Measurements from ENCODE around the gene CACNG6.

The CACNG6 gene

DNA sequence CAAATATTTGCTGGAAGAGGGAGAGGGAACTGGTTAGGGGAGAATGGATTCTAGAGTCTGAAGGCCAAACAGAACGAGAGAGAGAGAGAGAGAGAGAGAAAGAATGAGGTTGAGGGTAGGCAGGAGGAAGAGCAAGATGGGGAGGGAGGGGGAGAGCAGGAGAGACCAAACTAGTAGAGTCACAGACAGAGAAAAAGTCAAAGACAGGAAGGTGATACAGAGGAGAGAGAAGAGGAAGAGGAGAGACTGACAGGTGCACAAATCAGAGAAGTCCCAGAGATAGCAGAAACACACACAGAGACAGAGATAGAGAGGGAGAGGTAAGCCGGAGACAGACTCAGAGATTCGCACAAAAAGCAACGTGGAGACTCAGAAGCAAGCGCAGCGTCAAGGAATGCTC, 5.6 kb upstream of the CACNG6 start:
- Histone ChIP-seq H3K36me3 (ENCODE audit: insufficient read depth, low read length) (no peaks in the 10 kb centered on the region), H3K79me2 (ENCODE audit: insufficient read depth, low read length) (no peaks in the 10 kb centered on the region), H3K9me3 (ENCODE audit: insufficient read depth, low read length, severe bottlenecking) (no peaks in the 10 kb centered on the region), H3K9ac (ENCODE audit: low read depth, low read length) (no peak overlapping the region), H4K20me1 (ENCODE audit: insufficient read depth, low read length) (no peaks in the 10 kb centered on the region), H2AFZ (ENCODE audit: low read depth, low read length) (no peak overlapping the region), H3K4me1 (ENCODE audit: insufficient read depth, low read length) (no peaks in the 10 kb centered on the region), H3K4me3 (ENCODE audit: low read depth in 1 of 2, low read length in 2 of 2) (no peak overlapping the region), H3K4me2 (ENCODE audit: insufficient read depth, low read length) (no peak overlapping the region), H3K27ac (ENCODE audit: low read length) (no peak overlapping the region), H3K27me3 (ENCODE audit: insufficient read depth, low read length, poor library complexity) (no peaks in the 10 kb centered on the region)
- ATAC-seq (ENCODE audit: insufficient read depth, low read depth) = no peak
- no peak for DNase-seq
- TF ChIP-seq, protein P1, sequence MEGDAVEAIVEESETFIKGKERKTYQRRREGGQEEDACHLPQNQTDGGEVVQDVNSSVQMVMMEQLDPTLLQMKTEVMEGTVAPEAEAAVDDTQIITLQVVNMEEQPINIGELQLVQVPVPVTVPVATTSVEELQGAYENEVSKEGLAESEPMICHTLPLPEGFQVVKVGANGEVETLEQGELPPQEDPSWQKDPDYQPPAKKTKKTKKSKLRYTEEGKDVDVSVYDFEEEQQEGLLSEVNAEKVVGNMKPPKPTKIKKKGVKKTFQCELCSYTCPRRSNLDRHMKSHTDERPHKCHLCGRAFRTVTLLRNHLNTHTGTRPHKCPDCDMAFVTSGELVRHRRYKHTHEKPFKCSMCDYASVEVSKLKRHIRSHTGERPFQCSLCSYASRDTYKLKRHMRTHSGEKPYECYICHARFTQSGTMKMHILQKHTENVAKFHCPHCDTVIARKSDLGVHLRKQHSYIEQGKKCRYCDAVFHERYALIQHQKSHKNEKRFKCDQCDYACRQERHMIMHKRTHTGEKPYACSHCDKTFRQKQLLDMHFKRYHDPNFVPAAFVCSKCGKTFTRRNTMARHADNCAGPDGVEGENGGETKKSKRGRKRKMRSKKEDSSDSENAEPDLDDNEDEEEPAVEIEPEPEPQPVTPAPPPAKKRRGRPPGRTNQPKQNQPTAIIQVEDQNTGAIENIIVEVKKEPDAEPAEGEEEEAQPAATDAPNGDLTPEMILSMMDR (IDR thresholded peaks at IDR 0.05; ENCODE audit: borderline replicate concordance, extremely low read depth, low read length, poor library complexity, severe bottlenecking) = no peak
- no peak for TF ChIP-seq EZH2 (IDR thresholded peaks at IDR 0.05; ENCODE audit: borderline replicate concordance, low read depth, low read length, severe bottlenecking)

DNA sequence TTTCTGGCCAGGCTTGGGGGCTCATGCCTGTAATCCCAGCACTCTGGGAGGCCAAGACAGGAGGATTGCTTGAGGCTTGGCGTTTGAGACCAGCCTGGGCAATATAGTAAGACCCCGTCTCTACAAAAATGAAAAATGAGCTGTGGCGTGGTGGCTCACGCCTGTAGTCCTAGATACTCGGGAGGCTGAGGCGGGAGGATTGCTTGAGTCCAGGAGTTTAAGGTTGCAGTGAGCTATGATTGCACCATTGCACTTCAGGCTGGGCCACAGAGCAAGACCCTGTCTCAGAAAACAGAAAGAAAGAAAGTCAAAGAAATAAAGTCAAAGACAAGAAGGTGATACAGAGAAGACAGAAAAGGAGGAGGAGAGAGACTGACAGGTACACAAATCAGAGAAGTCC, 2.5 kb upstream of the CACNG6 start:
- no peak overlapping the region for H2AFZ ChIP-seq (ENCODE audit: low read depth, low read length)
- no peak overlapping the region for H3K27ac ChIP-seq (ENCODE audit: low read length)
- H3K79me2 ChIP-seq (ENCODE audit: insufficient read depth, low read length) = no peaks in the 10 kb centered on the region
- ATAC-seq (ENCODE audit: insufficient read depth, low read depth) = no peak
- no peaks in the 10 kb centered on the region for H3K27me3 ChIP-seq (ENCODE audit: insufficient read depth, low read length, poor library complexity)
- H4K20me1 ChIP-seq (ENCODE audit: insufficient read depth, low read length) = no peaks in the 10 kb centered on the region
- no peak overlapping the region for H3K4me3 ChIP-seq (ENCODE audit: low read depth in 1 of 2, low read length in 2 of 2)
- H3K9ac ChIP-seq (ENCODE audit: low read depth, low read length) = no peak overlapping the region
- H3K4me1 ChIP-seq (ENCODE audit: insufficient read depth, low read length) = no peaks in the 10 kb centered on the region
- H3K9me3 ChIP-seq (ENCODE audit: insufficient read depth, low read length, severe bottlenecking) = no peaks in the 10 kb centered on the region
- DNase-seq = no peak
- no peak for TF ChIP-seq EZH2 (IDR thresholded peaks at IDR 0.05; ENCODE audit: borderline replicate concordance, low read depth, low read length, severe bottlenecking)
- TF ChIP-seq, protein P1 (IDR thresholded peaks at IDR 0.05; ENCODE audit: borderline replicate concordance, extremely low read depth, low read length, poor library complexity, severe bottlenecking) = no peak
- no peak overlapping the region for H3K4me2 ChIP-seq (ENCODE audit: insufficient read depth, low read length)
- H3K36me3 ChIP-seq (ENCODE audit: insufficient read depth, low read length) = no peaks in the 10 kb centered on the region

DNA sequence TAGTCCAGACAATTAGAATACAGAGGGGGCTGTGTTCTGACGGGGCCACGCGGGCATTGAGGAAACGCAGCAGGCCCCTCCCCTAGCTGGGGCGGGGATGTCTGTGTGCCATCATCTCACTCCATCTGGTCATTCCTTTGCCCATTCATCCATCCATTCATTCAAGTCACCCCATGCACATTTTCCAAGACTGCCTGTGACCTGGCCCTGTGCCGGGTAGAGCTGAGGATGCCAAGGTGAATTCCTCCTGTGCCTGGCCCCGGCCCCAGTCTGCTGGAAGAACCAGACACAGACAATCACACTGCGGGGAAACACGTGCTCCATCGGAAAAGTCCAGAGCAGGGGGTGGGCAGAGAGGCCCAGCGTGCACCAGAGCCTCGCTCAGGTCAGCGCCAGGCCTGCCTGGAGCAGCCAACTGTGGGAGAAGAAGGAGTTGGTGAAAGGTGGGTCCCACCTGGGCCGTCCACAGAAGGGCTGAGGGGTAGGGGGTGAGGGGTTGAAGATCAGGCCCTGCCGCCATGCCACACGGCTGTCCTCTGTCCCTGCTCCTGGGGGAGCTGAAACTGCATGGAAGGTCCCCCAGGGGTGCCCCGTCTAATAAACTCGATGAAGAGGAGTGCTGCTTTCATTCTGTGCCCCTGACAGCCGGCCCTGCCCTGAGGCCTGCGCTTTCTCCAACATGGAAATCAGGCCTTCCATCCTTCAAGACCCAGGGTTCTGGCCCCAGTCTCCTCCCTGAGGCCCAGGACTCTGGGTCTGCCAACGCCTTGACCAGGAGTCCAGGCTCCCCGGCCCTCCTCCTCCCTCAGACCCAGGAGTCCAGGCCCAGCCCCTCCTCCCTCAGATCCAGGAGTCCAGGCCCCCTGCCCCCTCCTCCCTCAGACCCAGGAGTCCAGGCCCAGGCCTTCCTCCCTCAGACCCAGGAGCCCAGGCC, 1.6 kb upstream of the CACNG6 start:
- DNase-seq (no peak), ATAC-seq (ENCODE audit: insufficient read depth, low read depth) (no peak)
- Histone ChIP-seq H3K79me2 (ENCODE audit: insufficient read depth, low read length) (no peaks in the 10 kb centered on the region), H3K4me3 (ENCODE audit: low read depth in 1 of 2, low read length in 2 of 2) (no peak overlapping the region), H3K27ac (ENCODE audit: low read length) (no peak overlapping the region), H3K4me1 (ENCODE audit: insufficient read depth, low read length) (no peaks in the 10 kb centered on the region), H3K9ac (ENCODE audit: low read depth, low read length) (no peak overlapping the region), H3K27me3 (ENCODE audit: insufficient read depth, low read length, poor library complexity) (no peaks in the 10 kb centered on the region), H2AFZ (ENCODE audit: low read depth, low read length) (no peak overlapping the region), H4K20me1 (ENCODE audit: insufficient read depth, low read length) (no peaks in the 10 kb centered on the region), H3K9me3 (ENCODE audit: insufficient read depth, low read length, severe bottlenecking) (no peaks in the 10 kb centered on the region), H3K4me2 (ENCODE audit: insufficient read depth, low read length) (no peak overlapping the region), H3K36me3 (ENCODE audit: insufficient read depth, low read length) (no peaks in the 10 kb centered on the region)
- TF ChIP-seq, protein P1 (IDR thresholded peaks at IDR 0.05; ENCODE audit: borderline replicate concordance, extremely low read depth, low read length, poor library complexity, severe bottlenecking) = no peak
- no peak for TF ChIP-seq EZH2 (IDR thresholded peaks at IDR 0.05; ENCODE audit: borderline replicate concordance, low read depth, low read length, severe bottlenecking)
